ENCODE data around the gene MT1M. TPM values are rescaled to one million over a fixed set of nuclear protein-coding genes. Genes with fewer than 3 reads are reported as not detected.

MT1M gene
- total RNA-seq, 1 donor from 2014 or later, result not detected

- DNase-seq (ENCODE audit: low spot score), result no peak
- no peaks in the 10 kb centered on the region for H3K36me3 Mint-ChIP-seq (ENCODE audit: low read depth, unreplicated experiment)
- no peaks in the 10 kb centered on the region for H3K9me3 Mint-ChIP-seq (ENCODE audit: unreplicated experiment)
- peaks cover 13% of the 10 kb centered on the region for H3K27me3 Mint-ChIP-seq (ENCODE audit: unreplicated experiment)
- H3K27ac Mint-ChIP-seq (ENCODE audit: unreplicated experiment), result no peak overlapping the region
- no peak overlapping the region for H3K4me3 Mint-ChIP-seq (ENCODE audit: unreplicated experiment)
- H3K4me1 Mint-ChIP-seq (ENCODE audit: unreplicated experiment), result peaks cover 35% of the 10 kb centered on the region
- TF ChIP-seq CTCF (IDR thresholded peaks at IDR 0.05; ENCODE audit: unreplicated experiment), result no peak
Measured at GRCh38 chr16:56610609-56611111, 21.8 kb upstream of the MT1M start.

- no peak overlapping the region for H3K27ac Mint-ChIP-seq (ENCODE audit: unreplicated experiment)
- peaks cover 13% of the 10 kb centered on the region for H3K27me3 Mint-ChIP-seq (ENCODE audit: unreplicated experiment)
Measured at GRCh38 chr16:56611281-56611833, 21.1 kb upstream of the MT1M start.

DNA sequence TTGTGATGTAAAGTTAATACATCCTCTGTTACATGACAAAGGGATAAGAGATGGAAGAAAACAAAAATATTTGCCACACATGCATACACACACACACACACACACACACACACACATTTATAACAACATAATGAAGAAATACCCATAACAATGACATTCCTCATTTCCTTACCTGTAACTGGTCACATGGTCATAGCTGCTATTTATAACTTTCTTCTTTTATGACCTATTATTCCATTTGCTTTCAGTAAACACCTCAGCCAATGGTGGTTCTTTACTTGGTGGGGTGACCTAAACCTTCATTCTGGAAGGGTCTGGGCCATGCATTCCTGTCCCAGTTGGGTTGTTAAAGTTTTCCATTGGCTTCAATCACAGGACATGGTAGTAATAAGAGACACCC is 18.8 kb upstream of the MT1M start:
- Mint-ChIP-seq H3K27me3 (ENCODE audit: unreplicated experiment) (peaks cover 15% of the 10 kb centered on the region), H3K27ac (ENCODE audit: unreplicated experiment) (no peak overlapping the region), H3K36me3 (ENCODE audit: low read depth, unreplicated experiment) (peaks cover 1% of the 10 kb centered on the region)

More at GRCh38 chr16:56611281-56611833, 21.1 kb upstream of the MT1M start:
- no peak for TF ChIP-seq CTCF (IDR thresholded peaks at IDR 0.05; ENCODE audit: unreplicated experiment)
- Mint-ChIP-seq H3K4me1 (ENCODE audit: unreplicated experiment) (peaks cover 34% of the 10 kb centered on the region), H3K36me3 (ENCODE audit: low read depth, unreplicated experiment) (no peaks in the 10 kb centered on the region), H3K4me3 (ENCODE audit: unreplicated experiment) (no peak overlapping the region), H3K9me3 (ENCODE audit: unreplicated experiment) (no peaks in the 10 kb centered on the region)
- no peak for DNase-seq (ENCODE audit: low spot score)

GRCh38 chr16:56614549-56614991 is 17.9 kb upstream of the MT1M start:
- no peak for DNase-seq (ENCODE audit: low spot score)
- Mint-ChIP-seq H3K9me3 (ENCODE audit: unreplicated experiment) (no peaks in the 10 kb centered on the region), H3K36me3 (ENCODE audit: low read depth, unreplicated experiment) (peaks cover 5% of the 10 kb centered on the region), H3K27me3 (ENCODE audit: unreplicated experiment) (peaks cover 16% of the 10 kb centered on the region), H3K27ac (ENCODE audit: unreplicated experiment) (no peak overlapping the region), H3K4me1 (ENCODE audit: unreplicated experiment) (peaks cover 11% of the 10 kb centered on the region), H3K4me3 (ENCODE audit: unreplicated experiment) (no peak overlapping the region)
- no peak for TF ChIP-seq CTCF (IDR thresholded peaks at IDR 0.05; ENCODE audit: unreplicated experiment)

More for the DNA sequence above, 18.8 kb upstream of the MT1M start:
- TF ChIP-seq CTCF (IDR thresholded peaks at IDR 0.05; ENCODE audit: unreplicated experiment), result no peak
- no peak overlapping the region for H3K4me3 Mint-ChIP-seq (ENCODE audit: unreplicated experiment)
- no peak for DNase-seq (ENCODE audit: low spot score)
- H3K9me3 Mint-ChIP-seq (ENCODE audit: unreplicated experiment), result no peaks in the 10 kb centered on the region
- peaks cover 19% of the 10 kb centered on the region for H3K4me1 Mint-ChIP-seq (ENCODE audit: unreplicated experiment)

- Mint-ChIP-seq H3K36me3 (ENCODE audit: low read depth, unreplicated experiment) (peaks cover 5% of the 10 kb centered on the region), H3K27ac (ENCODE audit: unreplicated experiment) (no peak overlapping the region), H3K4me1 (ENCODE audit: unreplicated experiment) (peaks cover 6% of the 10 kb centered on the region), H3K9me3 (ENCODE audit: unreplicated experiment) (no peaks in the 10 kb centered on the region), H3K4me3 (ENCODE audit: unreplicated experiment) (no peak overlapping the region), H3K27me3 (ENCODE audit: unreplicated experiment) (peaks cover 17% of the 10 kb centered on the region)
- no peak for DNase-seq (ENCODE audit: low spot score)
- no peak for TF ChIP-seq CTCF (IDR thresholded peaks at IDR 0.05; ENCODE audit: unreplicated experiment)
Measured at GRCh38 chr16:56615353-56615752, 17.1 kb upstream of the MT1M start.

Measured in endothelial cell (in vitro differentiated cells).